Activated CD4-positive, alpha-beta T cell treated with anti-CD3 and anti-CD28 coated beads, Interleukin-2, Interleukin-6, amounts not matched to agents 100 ng/mL and 50 ng/mL, durations not matched to agents 16 hours and 8 hours (primary cell): ENCODE measurements around the gene COL3A1.

Experiments
- DNase-seq: peaks from one replicate; pipeline ENCODE4 v3.0.0-alpha.2; 2020

COL3A1 gene

DNA sequence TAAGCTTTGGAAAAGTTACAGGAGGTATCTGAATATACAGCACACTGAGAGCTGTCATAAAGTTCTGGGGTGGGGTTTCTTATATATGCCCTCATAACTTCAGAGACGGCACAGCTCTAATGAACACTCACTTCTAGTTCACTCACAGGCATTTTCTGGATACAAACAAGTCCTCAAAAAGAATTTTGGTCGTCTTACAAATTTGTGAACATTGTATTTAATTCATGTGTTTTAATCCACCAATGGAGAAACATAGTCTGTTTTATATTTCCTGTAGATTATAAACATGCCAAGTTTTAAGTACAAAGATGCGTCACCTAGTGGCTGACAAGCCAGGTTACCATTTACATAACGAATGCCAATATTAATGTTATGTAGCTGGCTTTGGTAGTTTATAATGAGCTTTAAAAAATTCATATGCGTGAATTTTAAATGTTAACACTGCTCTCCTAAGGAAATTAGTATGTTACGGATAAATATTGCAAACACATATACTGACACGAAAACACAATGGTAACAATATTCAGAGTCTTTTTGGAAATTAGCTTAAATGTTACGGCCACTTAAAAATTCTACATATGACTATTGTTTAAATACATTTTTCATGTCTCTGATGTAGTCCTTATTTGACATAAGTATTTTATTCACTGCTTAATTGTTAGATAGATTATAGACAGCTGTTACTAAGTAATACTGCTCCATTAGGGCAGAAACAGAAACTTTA lies 2.5 kb downstream of the COL3A1 start:
- no peak for DNase-seq

DNA sequence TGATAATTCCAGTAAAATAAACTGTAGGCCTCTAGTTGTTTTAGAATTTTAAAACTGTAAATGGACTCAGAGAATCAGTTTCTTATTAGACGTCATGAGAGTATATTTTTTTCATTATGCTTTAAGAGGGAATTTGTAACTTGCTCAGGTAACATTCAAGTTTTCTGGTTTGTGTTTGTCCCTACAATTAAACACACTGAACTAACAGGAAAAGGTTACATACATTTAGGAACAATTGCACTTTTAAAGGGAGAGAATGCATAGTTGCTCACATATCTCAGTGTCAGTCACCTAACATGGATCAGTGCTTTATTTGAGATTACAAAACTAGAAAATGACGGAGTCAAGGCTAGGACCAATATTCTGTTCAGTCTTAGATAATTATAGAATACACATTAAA lies 3.1 kb downstream of the COL3A1 start:
- no peak for DNase-seq

- DNase-seq: peak; percentile 67
Observed at GRCh38 chr2:188978291-188979081, 4.3 kb downstream of the COL3A1 start.

GRCh38 chr2:188979187-188980114 lies 5.3 kb downstream of the COL3A1 start:
- no peak for DNase-seq

- DNase-seq: no peak
Observed at GRCh38 chr2:188983427-188984064, 9.4 kb downstream of the COL3A1 start.

DNA sequence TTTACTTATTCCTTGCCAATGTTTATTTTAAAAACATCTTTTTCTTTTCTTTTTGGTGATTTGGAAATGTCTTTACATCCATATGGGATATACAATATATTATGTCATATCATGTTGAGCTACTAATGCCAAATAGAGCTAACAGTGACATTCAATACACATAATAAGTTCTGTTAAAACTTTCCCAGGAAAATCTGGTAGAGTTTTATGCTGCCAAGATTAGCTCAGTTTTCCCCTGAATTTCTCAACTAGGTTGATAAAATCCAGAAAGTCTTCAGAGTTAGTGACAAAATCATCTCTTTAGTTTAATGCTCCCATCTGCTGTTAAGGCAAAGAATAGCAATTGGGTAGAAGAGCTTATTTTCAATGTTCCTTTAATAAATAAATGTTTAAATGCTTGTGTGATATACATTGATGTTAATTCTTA lies 9.9 kb downstream of the COL3A1 start:
- DNase-seq: no peak

GRCh38 chr2:188984680-188985079 lies 10.5 kb downstream of the COL3A1 start:
- no peak for DNase-seq

DNA sequence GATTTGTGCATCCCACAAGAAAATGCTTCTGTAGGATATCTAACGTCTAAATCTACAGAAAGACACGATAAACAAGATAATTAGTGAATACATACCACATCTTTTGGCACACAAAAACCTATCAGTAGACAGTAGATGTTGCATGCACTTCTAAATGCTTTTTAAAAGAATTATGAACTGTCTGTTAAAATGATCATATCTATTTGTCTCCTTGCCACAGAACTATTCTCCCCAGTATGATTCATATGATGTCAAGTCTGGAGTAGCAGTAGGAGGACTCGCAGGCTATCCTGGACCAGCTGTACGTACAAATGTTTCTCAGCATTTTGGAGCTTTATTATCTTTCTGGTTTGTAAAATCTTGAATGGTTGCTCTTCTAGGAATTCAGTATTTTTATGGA lies 12.7 kb downstream of the COL3A1 start:
- DNase-seq: no peak

DNA sequence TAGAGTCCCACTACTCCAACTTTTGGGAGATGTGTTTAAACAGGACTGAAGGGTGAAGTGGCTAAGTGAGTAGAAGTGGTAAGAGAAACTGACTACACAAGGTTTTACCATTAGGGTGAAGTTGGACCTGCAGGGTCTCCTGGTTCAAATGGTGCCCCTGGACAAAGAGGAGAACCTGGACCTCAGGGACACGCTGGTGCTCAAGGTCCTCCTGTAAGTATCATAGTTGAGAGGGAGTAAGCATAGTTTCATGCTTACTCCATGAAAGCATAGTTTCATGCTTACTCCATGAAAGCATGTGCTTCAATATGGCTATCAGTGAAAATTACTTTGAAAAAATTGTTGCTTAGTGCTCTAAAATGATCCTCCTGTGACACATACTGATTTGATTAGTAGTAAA lies 19.1 kb downstream of the COL3A1 start:
- DNase-seq: no peak

- DNase-seq: no peak
Observed at GRCh38 chr2:188997263-188997662, 23.1 kb downstream of the COL3A1 start.

- no peak for DNase-seq
Observed at GRCh38 chr2:189000221-189000620, 26.0 kb downstream of the COL3A1 start.

DNA sequence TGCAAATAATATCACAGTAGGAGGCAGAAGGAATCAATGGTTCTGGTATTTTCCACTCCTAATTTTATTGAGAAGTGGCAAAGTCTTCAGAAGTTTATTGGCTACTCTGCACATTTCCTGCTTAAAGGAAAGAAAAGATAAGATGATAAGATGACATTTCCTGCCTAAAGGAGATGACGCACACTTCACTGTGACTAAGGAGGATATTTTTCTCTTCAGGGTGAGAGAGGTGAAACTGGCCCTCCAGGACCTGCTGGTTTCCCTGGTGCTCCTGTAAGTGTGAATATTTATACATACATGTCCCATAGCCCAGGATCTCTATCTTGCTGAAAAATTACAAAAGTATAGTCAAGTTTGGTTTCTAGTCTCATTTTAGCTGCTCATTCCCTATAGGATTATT lies 27.9 kb downstream of the COL3A1 start:
- no peak for DNase-seq

DNA sequence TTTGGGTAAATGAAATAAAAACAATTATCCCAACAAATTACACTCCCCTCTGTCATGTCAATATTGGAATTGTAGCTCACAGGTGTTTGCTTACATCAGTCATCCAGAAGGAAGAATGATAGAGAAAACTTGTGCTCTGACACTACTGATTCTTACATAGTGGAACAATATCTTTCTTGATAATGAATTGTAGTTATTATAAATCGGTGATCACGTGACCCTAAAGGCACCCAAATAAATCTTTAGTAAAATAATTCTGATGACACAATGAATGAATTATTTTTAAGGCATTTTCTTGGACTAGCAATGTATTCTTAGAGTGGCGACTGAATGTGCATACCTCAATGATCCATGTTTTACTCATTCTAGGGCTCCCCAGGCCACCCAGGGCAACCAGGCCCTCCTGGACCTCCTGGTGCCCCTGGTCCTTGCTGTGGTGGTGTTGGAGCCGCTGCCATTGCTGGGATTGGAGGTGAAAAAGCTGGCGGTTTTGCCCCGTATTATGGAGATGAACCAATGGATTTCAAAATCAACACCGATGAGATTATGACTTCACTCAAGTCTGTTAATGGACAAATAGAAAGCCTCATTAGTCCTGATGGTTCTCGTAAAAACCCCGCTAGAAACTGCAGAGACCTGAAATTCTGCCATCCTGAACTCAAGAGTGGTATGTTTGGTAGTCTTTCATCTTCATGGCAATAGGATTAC lies 34.5 kb downstream of the COL3A1 start:
- no peak for DNase-seq

DNA sequence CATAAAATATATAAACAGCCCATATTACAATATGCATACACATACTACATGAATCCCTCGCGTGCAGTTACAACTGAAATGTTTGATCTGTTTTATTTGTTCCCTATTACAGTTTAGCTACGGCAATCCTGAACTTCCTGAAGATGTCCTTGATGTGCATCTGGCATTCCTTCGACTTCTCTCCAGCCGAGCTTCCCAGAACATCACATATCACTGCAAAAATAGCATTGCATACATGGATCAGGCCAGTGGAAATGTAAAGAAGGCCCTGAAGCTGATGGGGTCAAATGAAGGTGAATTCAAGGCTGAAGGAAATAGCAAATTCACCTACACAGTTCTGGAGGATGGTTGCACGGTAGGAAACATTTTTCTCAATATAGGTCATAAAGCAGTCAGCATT lies 36.4 kb downstream of the COL3A1 start:
- no peak for DNase-seq

- no peak for DNase-seq
Observed at GRCh38 chr2:189012351-189012750, 38.2 kb downstream of the COL3A1 start.

GRCh38 chr2:189013031-189013430 lies 38.9 kb downstream of the COL3A1 start:
- DNase-seq: no peak

DNA sequence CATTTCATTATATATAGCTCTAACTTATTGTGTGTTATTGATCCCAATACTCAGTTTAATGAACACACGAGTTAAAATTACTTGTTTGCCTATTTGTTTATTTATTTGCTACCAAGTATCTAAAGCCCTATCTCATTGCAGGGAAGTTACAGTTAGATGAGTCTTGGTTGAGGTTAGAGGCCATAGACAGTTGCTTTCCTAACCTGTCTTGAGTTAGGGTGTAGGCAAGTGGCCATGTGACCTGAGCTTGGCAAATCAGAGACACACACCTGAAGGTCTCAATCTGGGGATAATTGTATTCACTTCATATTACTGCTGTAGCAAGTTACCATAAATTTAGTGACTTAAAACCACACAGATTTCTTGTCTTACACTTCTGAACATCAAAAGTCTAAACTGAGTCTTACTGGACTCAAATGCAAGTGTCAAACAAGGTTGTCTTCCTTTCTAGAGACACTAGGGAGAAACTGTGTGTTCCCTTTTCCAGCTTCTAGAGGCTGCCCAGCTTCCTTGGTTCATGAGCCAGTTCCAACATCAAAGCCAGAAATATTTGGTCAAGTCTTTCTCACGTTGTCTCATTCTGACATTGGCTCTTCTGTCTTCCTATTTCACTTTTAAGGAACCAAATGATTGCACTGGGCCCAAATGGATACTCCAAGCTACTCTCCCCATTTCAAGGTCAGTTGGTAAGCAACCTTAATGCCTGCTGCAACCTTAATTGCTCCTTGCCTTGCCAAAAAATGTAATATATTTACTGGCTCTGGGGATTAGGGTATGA lies 39.7 kb downstream of the COL3A1 start:
- DNase-seq: no peak

DNA sequence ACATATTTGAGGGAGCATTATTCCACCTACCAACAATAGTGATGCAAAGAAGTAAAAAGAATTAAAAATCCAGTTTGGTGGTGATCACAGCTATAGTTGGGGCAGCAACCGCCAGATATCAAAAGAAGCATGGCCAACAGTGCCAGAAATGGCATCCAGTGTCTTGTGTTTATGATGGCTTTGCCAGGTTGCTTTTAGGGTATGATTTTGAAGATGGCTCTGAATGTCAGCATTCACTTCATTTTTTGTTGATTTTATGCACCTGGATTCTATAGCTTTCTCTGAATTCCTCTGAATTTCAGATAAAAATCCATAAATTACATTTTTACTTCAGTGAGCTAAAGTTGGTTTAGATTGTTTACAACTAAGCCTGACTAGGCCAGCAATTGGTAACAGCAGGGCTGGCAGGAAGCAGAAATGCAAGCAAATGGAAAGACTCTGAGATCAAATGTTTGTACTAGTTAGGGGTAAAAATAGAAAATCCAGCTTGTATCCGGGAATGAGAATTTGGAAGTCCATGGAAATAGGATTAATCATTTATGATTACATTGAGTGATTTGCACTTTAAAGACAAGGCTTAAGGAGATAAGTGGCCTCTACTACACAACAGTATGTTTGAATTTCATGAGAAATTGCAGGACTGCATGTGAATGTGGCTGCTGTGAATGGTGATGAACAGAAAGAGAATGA lies 40.4 kb downstream of the COL3A1 start:
- no peak for DNase-seq

- DNase-seq: no peak
Observed at GRCh38 chr2:189015359-189015758, 41.2 kb downstream of the COL3A1 start.

- DNase-seq: no peak
Observed at GRCh38 chr2:189016311-189016861, 42.2 kb downstream of the COL3A1 start.
